Measurements from ENCODE around the gene ZBTB7C.

The ZBTB7C gene

DNA sequence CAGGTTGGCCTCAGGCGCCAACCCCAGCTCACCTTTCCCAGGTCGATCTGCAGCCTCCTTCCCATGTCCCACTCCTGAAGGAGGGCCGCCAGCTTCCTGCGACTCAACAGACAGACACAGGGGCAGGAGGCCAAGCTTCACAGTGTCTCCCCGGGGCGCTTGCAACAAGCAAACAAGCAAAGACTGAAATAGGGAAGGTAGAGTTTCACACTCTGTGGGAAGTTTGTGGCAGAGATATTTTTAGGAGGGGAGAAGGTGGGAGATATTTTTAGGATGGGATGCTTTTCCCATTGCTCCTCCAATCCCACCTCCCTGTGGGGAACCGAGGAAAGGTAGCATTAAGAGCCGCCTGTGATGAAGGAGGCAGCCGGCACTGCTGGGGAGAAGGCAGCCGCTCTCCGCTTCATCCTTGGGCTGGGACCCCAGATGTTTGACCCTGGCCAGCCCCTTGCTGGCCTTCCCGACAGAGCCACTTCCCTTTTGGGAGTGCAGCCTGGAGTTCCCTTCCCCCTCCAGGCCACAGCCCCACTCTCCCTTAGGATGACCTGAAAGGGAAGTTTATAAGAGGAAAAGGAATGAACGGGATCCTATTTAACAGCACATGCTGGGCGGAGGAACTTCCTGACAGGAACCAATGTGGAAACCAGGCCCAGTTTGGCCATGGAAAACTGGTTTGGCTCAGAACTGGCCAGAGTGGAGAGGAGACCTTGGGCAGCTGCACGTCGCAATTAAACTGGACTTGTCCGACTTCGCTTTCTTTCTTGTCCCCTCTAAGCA, 336.6 kb downstream of the ZBTB7C start:
- Histone ChIP-seq H3K79me2 (ENCODE audit: insufficient read depth, low read length) (no peaks in the 10 kb centered on the region), H2AFZ (ENCODE audit: low read length) (no peak overlapping the region), H3K27me3 (ENCODE audit: insufficient read depth, low read length, poor library complexity, severe bottlenecking) (no peaks in the 10 kb centered on the region), H3F3A (ENCODE audit: low read depth) (no peaks in the 10 kb centered on the region), H3K4me1 (ENCODE audit: insufficient read depth, low read length, poor library complexity, severe bottlenecking) (no peaks in the 10 kb centered on the region), H3K9me2 (replicated peaks; ENCODE audit: low read depth, low read length) (no peaks in the 10 kb centered on the region), H4K20me1 (ENCODE audit: insufficient read depth, low read length, poor library complexity, severe bottlenecking) (no peaks in the 10 kb centered on the region), H3K4me2 (ENCODE audit: low read depth, low read length, poor library complexity, severe bottlenecking) (no peak overlapping the region), H3K9me3 (ENCODE audit: insufficient read depth, low read depth, low read length) (no peaks in the 10 kb centered on the region), H3K4me3 (ENCODE audit: low read length, poor library complexity, severe bottlenecking) (no peak overlapping the region), H3K9ac (ENCODE audit: low read depth, low read length, poor library complexity, severe bottlenecking) (no peak overlapping the region), H3K36me3 (ENCODE audit: insufficient read depth, low read length) (no peaks in the 10 kb centered on the region)
- TF ChIP-seq, protein P1, sequence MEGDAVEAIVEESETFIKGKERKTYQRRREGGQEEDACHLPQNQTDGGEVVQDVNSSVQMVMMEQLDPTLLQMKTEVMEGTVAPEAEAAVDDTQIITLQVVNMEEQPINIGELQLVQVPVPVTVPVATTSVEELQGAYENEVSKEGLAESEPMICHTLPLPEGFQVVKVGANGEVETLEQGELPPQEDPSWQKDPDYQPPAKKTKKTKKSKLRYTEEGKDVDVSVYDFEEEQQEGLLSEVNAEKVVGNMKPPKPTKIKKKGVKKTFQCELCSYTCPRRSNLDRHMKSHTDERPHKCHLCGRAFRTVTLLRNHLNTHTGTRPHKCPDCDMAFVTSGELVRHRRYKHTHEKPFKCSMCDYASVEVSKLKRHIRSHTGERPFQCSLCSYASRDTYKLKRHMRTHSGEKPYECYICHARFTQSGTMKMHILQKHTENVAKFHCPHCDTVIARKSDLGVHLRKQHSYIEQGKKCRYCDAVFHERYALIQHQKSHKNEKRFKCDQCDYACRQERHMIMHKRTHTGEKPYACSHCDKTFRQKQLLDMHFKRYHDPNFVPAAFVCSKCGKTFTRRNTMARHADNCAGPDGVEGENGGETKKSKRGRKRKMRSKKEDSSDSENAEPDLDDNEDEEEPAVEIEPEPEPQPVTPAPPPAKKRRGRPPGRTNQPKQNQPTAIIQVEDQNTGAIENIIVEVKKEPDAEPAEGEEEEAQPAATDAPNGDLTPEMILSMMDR (conservative IDR thresholded peaks at IDR 0.05; ENCODE audit: low read length), result no peak

DNA sequence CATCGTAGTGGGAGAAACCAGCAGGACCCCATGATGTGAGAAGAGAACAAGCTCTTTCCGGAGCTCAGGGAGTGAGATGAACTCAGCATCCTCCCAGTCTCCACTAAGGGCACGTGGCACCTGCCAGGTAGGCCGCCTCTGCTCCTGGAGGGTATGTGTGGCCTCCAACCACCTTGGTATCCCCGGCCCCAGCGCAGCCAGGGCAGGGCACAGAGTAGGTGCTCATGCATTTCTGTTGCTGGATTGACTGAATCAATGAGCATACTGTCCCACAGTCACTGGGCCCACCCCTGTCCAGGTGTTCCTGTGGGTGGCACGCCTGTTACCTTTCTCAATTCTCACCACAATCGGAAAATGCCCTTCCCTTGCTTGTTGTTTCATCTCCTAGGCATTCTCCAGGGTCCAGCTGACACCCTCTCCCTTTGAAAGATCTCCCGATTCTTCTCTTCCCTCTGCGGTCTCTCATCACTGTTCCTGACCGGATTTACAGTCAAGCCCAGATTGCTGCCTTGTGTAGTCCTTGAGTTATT, 340.2 kb downstream of the ZBTB7C start:
- no peaks in the 10 kb centered on the region for H3K79me2 ChIP-seq (ENCODE audit: insufficient read depth, low read length)
- H3K9me2 ChIP-seq (replicated peaks; ENCODE audit: low read depth, low read length), result no peaks in the 10 kb centered on the region
- H3K4me1 ChIP-seq (ENCODE audit: insufficient read depth, low read length, poor library complexity, severe bottlenecking), result no peaks in the 10 kb centered on the region
- no peaks in the 10 kb centered on the region for H3K9me3 ChIP-seq (ENCODE audit: insufficient read depth, low read depth, low read length)
- no peaks in the 10 kb centered on the region for H3K36me3 ChIP-seq (ENCODE audit: insufficient read depth, low read length)
- TF ChIP-seq, protein P1 (conservative IDR thresholded peaks at IDR 0.05; ENCODE audit: low read length), result no peak
- no peak for TF ChIP-seq EZH2phosphoT487 (IDR thresholded peaks at IDR 0.05; ENCODE audit: borderline replicate concordance)
- no peak overlapping the region for H2AFZ ChIP-seq (ENCODE audit: low read length)
- H3K4me3 ChIP-seq (ENCODE audit: low read length, poor library complexity, severe bottlenecking), result no peak overlapping the region
- H3K27me3 ChIP-seq (ENCODE audit: insufficient read depth, low read length, poor library complexity, severe bottlenecking), result no peaks in the 10 kb centered on the region
- no peak overlapping the region for H3K9ac ChIP-seq (ENCODE audit: low read depth, low read length, poor library complexity, severe bottlenecking)
- no peaks in the 10 kb centered on the region for H4K20me1 ChIP-seq (ENCODE audit: insufficient read depth, low read length, poor library complexity, severe bottlenecking)
- no peaks in the 10 kb centered on the region for H3F3A ChIP-seq (ENCODE audit: low read depth)
- H3K4me2 ChIP-seq (ENCODE audit: low read depth, low read length, poor library complexity, severe bottlenecking), result no peak overlapping the region

DNA sequence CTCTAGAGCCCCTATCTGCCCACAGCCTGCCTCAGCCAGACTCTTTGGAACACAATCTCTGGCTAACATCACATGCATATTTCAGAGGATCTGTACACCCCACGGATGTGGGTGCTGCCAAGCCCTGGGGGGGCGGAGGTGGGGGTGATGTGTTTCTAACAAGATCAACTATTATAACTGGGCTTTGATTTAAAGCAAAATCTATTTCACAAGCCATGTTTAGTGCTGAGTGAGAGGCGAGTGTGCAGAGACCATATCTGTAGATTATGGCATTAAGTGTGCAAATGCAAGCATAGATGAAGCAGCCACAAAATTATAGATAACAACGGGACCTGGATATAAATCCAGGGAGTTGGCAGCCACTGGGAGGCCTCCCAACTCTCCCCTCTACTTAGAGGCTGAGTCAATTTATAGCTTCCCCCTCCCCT, 342.9 kb downstream of the ZBTB7C start:
- no peaks in the 10 kb centered on the region for H3F3A ChIP-seq (ENCODE audit: low read depth)
- H3K9me3 ChIP-seq (ENCODE audit: insufficient read depth, low read depth, low read length), result no peaks in the 10 kb centered on the region
- TF ChIP-seq, protein P1 (conservative IDR thresholded peaks at IDR 0.05; ENCODE audit: low read length), result no peak
- no peak for TF ChIP-seq EZH2phosphoT487 (IDR thresholded peaks at IDR 0.05; ENCODE audit: borderline replicate concordance)
- no peak overlapping the region for H3K4me3 ChIP-seq (ENCODE audit: low read length, poor library complexity, severe bottlenecking)
- H3K79me2 ChIP-seq (ENCODE audit: insufficient read depth, low read length), result no peaks in the 10 kb centered on the region
- H3K4me1 ChIP-seq (ENCODE audit: insufficient read depth, low read length, poor library complexity, severe bottlenecking), result no peaks in the 10 kb centered on the region
- no peak overlapping the region for H3K4me2 ChIP-seq (ENCODE audit: low read depth, low read length, poor library complexity, severe bottlenecking)
- no peaks in the 10 kb centered on the region for H3K36me3 ChIP-seq (ENCODE audit: insufficient read depth, low read length)
- no peak overlapping the region for H3K9ac ChIP-seq (ENCODE audit: low read depth, low read length, poor library complexity, severe bottlenecking)
- no peaks in the 10 kb centered on the region for H4K20me1 ChIP-seq (ENCODE audit: insufficient read depth, low read length, poor library complexity, severe bottlenecking)
- H3K27me3 ChIP-seq (ENCODE audit: insufficient read depth, low read length, poor library complexity, severe bottlenecking), result no peaks in the 10 kb centered on the region
- H2AFZ ChIP-seq (ENCODE audit: low read length), result no peak overlapping the region
- no peaks in the 10 kb centered on the region for H3K9me2 ChIP-seq (replicated peaks; ENCODE audit: low read depth, low read length)

All from Loucy (cell line).